ENCODE measurements around the gene PTPRO. TPM values are rescaled to one million over a fixed set of nuclear protein-coding genes. Genes with fewer than 3 reads are reported as not detected.

Gene PTPRO
- total and polyA plus RNA-seq, 10 of the 15 experiments (the other 5 are each of a cell fraction or from before 2014, with no cell fraction given) = 1.2 to 5.3 (median 3.5) TPM

DNA sequence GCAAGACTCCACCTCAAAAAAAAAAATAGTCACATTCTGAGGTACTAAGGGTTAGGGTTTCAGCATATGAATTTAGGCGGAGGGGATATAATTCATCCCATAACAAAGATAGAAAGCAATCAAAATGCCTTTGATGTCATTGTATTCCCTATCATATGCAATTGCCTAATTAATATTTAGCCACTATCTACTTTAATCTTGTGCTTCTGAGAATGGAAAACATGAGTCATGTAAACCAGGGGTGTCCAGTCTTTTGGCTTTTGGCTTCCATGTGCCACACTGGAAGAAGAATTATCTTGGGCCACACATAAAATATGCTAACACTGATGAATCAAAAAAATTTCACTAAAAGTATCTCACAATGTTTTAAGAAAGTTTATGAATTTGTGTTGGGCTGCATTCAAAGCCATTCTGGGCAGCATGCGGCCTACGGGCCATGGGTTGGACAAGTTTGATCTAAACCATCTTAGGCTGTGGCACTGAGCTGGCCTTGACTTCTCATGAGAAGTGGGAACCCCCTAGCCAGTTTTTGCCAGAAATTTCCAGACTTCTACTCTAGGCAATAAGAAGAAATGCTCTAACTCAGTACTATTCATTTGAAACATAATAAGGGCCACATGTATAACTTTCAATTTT is 219.8 kb downstream of the PTPRO start:
- H3K27ac ChIP-seq (ENCODE audit: control insufficient read depth, insufficient read depth) = no peak overlapping the region
- no peak overlapping the region for H3K4me2 ChIP-seq (ENCODE audit: control insufficient read depth, insufficient read depth)
- no peak overlapping the region for H3K4me3 ChIP-seq
- 98% methylated on average over 3 of the region's 3 CpGs for WGBS (ENCODE audit: insufficient coverage, insufficient replicate concordance, low lambda C conversion rate, missing lambda C conversion rate)
- no peaks in the 10 kb centered on the region for H3K9me3 ChIP-seq (replicated peaks; ENCODE audit: control insufficient read depth, insufficient read depth, low read length)
- SMC1A ChIA-PET (ENCODE audit: uncharacterized antibody, unreplicated experiment) = interaction anchor here (1.0 to 2.2 kb wide), 6 partner anchors 8 to 43 kb away, joined by 3 to 12 read pairs (median 8); no protein-coding TSS in a partner anchor
- H3K27me3 ChIP-seq (replicated peaks in 1 of 2; ENCODE audit: control insufficient read depth in 2 of 2, insufficient read depth in 2 of 2, low read length in 1 of 2) = no peaks in the 10 kb centered on the region
- H2AFZ ChIP-seq (ENCODE audit: control insufficient read depth, low read depth, low read length) = no peak overlapping the region
- H4K20me1 ChIP-seq (ENCODE audit: control insufficient read depth, insufficient read depth) = no peaks in the 10 kb centered on the region
- CTCF ChIA-PET = interaction anchor here (1.0 to 1.2 kb wide), 2 partner anchors 9 to 42 kb away, joined by 4 read pairs; no protein-coding TSS in a partner anchor
- DNase-seq (ENCODE audit: low read depth, low spot score) = no peak
- peaks cover 17% of the 10 kb centered on the region for H3K4me1 ChIP-seq (ENCODE audit: control insufficient read depth, insufficient read depth, low read length)
- H3K36me3 ChIP-seq (ENCODE audit: control insufficient read depth in 2 of 2, insufficient read depth in 2 of 2, low read length in 1 of 2) = no peaks in the 10 kb centered on the region
- BruUV-seq (replicated peaks) = no TSS peak
- no peak for FAIRE-seq
- POLR2A ChIA-PET = interaction anchor here (1.3 kb wide), 1 partner anchor 28 kb away, joined by 6 read pairs; no protein-coding TSS in a partner anchor
- intact Hi-C loops (cut with micrococcal nuclease; ENCODE audit: unreplicated experiment) (no loop called here), in situ Hi-C loops (cut with MboI) (no loop called here)
- H3K9ac ChIP-seq (ENCODE audit: control insufficient read depth, insufficient read depth, low read length) = no peak overlapping the region
- H3K79me2 ChIP-seq (ENCODE audit: control insufficient read depth, insufficient read depth, low read length) = no peaks in the 10 kb centered on the region
- RAD21 ChIA-PET (ENCODE audit: unreplicated experiment) = no interaction called here
- ATAC-seq = no peak
- TF ChIP-seq NRF1 (conservative IDR thresholded peaks at IDR 0.05; ENCODE audit: low read depth, low read length) (no peak), ZNF24 (IDR thresholded peaks at IDR 0.05) (no peak), TBL1XR1 (IDR thresholded peaks at IDR 0.05; ENCODE audit: low read depth, low read length) (no peak), CHD4 (IDR thresholded peaks at IDR 0.05) (no peak), SMC3 (IDR thresholded peaks at IDR 0.05; ENCODE audit: borderline replicate concordance, low read length) (no peak), SMAD5 (IDR thresholded peaks at IDR 0.05; ENCODE audit: low read depth) (no peak), PAX8 (IDR thresholded peaks at IDR 0.05) (no peak), ZZZ3 (IDR thresholded peaks at IDR 0.05; ENCODE audit: control insufficient read depth, insufficient read length, low read depth) (no peak), MTA2 (IDR thresholded peaks at IDR 0.05; ENCODE audit: low read depth) (no peak), BCLAF1 (IDR thresholded peaks at IDR 0.05) (no peak), RAD51 (IDR thresholded peaks at IDR 0.05) (no peak), CTCF (IDR thresholded peaks at IDR 0.05 in 2 of 3, conservative IDR thresholded peaks at IDR 0.05 in 1 of 3; ENCODE audit: control insufficient read depth in 2 of 3, extremely low read depth in 1 of 3, insufficient read depth in 1 of 3, low read depth in 3 of 3, low read length in 3 of 3) (no peak), TARDBP (IDR thresholded peaks at IDR 0.05; ENCODE audit: borderline replicate concordance) (no peak), IKZF1 (conservative IDR thresholded peaks at IDR 0.05) (no peak), CBX5 (IDR thresholded peaks at IDR 0.05; ENCODE audit: low read depth) (no peak), KAT2A (conservative IDR thresholded peaks at IDR 0.05; ENCODE audit: control insufficient read depth, low read depth, low read length) (no peak), ZBTB11 (CRISPR knock-in tag; IDR thresholded peaks at IDR 0.05) (no peak), ZNF274 (IDR thresholded peaks at IDR 0.05; ENCODE audit: insufficient read depth, insufficient read length) (no peak)

Measured in GM12878 (cell line).